Measurements from ENCODE around the gene P2RY6.

P2RY6 gene

GRCh38 chr11:73298233-73298632 lies 26.1 kb downstream of the P2RY6 start:
- DNase-seq, result no peak

DNA sequence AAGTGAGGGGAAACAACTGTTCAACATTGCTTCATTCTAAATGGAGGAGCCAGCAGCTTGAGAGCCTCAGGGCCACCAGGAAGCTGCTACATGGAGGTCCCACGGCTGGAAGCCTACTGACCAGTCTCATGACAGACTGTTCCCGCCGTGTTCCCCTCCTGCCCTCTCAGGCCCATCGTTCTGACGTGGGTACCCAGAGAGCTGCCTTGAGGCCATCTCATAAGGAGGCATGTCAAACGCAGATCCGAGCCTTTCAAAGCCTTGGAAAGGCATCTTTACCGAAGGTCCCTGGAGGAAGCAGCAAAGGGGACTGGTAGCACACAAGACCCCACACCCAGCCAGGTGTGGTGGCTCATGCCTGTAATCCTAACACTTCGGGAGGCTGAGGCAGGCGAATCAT lies 27.6 kb downstream of the P2RY6 start:
- DNase-seq, result no peak

DNA sequence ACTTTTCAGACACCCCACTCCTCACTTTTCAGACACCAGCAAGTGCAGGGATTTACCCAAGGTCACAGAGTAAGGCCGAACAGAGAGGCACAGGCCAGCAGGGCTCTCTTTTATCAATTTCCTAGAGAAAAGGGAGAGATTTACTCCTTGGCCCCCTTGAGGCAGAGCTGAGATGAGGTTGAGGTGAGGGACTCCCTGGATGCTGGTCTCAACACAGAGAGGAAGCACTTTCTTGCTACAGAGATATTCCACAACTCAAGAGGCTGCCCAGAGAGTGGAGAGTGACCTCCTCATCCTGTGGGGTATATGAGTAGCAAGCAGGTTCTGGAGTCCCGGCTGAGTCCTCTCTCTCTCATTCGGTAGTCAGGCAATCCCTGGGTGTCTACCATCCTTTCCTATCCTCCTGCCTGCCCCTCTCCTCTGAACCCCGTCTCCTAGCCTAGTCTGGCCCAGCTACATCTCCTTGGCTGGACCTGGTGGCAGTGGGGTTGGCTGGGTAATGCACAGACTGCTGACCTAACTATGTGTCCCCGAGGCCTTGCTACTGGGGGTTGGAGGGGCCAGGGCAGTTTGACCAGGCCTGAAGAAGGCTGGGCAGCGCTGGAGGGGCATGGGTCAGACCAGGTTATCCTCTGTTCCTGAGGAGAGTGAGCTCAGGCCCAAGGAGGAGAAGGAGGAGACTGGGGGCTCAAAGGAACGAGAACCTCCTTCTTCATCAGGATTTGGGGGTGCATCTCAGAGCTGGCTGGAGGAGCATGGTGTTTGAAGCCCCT lies 34.1 kb downstream of the P2RY6 start:
- DNase-seq, result no peak

- no peak for DNase-seq
Measured at GRCh38 chr11:73306977-73307322, 34.8 kb downstream of the P2RY6 start.

GRCh38 chr11:73307323-73308002 lies 35.3 kb downstream of the P2RY6 start:
- DNase-seq, result peak; percentile 92

GRCh38 chr11:73308003-73308960 lies 36.1 kb downstream of the P2RY6 start, which contains the start of gene ARHGEF17:
ARHGEF17 (plus strand) TSS chr11:73308276; CDS start chr11:73308639, 363 bp downstream.
- DNase-seq, result peak; percentile 35

DNA sequence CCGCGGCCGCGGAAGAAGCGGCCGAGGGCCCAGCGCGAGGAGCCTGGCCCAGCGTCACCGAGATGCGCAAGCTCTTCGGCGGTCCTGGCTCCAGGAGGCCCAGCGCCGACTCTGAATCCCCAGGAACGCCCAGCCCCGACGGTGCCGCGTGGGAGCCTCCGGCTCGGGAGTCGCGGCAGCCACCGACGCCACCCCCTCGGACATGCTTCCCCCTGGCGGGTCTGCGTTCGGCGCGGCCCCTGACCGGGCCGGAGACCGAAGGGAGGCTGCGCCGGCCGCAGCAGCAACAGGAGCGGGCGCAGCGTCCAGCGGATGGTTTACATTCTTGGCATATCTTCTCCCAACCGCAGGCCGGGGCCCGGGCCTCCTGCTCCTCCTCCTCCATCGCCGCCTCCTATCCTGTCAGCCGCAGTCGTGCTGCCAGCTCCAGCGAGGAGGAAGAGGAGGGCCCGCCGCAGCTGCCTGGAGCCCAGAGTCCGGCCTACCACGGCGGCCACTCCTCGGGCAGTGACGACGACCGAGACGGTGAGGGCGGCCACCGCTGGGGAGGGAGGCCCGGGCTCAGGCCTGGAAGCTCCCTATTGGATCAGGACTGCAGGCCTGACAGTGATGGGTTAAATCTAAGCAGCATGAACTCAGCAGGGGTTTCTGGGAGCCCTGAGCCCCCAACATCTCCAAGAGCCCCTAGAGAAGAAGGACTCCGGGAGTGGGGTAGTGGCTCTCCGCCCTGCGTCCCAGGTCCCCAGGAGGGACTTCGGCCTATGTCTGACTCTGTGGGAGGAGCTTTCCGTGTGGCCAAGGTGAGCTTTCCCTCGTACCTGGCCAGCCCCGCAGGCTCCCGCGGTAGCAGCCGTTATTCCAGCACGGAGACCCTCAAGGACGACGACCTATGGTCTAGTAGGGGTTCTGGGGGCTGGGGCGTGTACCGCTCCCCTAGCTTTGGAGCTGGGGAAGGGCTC lies 37.1 kb downstream of the P2RY6 start:
- DNase-seq, result no peak

GRCh38 chr11:73310076-73310475 lies 37.9 kb downstream of the P2RY6 start:
- no peak for DNase-seq

GRCh38 chr11:73310661-73311393 lies 38.7 kb downstream of the P2RY6 start:
- no peak for DNase-seq

GRCh38 chr11:73311394-73311869 lies 39.3 kb downstream of the P2RY6 start:
- no peak for DNase-seq

DNA sequence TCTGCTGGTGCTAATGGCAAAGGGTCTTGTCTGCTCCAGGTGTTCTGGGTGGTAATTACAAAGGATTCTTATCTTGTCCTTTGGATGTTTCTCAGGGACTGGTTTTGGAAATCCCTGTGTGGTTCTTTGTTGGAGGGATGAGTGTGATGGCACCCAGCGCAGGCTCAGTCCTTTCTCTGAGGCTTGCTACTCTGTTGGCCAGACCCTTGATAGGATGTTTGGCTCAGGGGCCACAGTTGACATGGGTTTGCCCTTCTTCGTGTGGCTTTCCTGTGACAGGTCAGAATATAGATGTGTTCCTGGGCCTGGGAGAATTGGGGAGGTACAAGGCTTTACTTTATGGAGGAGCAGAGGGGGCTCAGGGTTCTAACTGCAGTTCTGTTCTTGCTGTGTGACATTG lies 39.9 kb downstream of the P2RY6 start:
- DNase-seq, result no peak

DNA sequence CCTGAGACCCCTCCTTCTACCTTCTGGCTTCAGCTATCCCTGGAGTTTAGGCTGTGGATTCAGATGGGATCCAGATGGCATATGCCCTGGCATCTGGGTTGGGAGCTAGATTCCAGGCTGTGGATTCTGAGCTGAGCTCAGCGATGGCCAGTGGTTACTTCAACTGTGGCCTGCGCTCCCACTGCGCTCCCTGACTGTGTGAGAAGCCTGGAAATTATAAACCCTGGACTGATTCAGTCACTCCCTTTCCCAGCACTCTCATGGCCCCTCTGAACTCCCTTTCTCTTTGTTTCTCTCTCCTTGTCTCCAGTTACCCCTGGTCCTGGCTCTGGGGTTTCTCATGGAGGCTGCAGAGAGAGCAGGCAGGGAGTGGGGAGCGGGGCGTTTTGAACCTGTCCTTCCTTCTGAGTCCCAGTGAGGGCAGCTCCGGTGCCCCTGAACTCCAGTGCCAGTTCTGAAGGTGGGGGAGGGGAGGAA lies 40.8 kb downstream of the P2RY6 start:
- no peak for DNase-seq

- no peak for DNase-seq
Measured at GRCh38 chr11:73313652-73314051, 41.5 kb downstream of the P2RY6 start.

DNA sequence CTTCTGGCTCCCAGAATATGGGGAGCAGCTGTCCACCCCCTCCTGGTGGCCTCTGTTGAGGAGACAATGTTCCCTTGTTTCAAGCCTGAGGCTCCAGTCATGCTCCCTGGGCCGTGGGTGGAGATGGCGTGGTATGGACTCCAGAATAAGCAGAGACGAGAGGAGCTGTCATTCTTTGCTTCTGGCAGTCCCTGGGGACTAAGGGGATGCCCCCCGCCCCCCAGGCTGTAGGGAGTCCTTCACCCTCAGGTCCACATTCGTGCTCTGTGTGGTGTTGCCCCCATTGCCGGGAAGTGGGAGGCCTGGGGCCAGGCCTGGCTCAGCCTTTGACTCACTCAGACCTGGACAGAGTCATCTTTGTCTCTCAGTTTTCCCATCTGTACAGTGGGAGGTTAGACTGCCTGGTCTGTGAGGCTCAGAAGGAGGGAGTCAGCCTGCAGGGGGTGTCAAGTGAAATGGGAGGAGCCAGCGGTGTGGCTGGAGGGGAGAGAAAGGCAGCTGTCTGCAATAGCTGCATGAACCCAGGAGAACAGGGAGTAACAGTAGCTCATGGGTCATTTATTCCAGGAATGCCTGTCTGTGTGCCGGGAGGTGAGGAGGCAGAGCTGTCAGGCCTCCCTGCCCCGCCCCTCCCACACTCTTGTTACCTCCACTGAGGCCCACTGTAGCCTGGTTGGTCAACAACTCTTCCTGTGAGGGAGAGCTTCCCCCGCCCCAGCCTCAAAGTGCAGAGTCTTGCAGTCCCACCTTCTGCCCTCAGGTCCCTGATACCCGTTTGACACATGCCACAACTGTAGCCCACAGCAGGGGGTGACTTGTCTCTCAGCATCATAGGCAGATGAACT lies 42.2 kb downstream of the P2RY6 start:
- no peak for DNase-seq

DNA sequence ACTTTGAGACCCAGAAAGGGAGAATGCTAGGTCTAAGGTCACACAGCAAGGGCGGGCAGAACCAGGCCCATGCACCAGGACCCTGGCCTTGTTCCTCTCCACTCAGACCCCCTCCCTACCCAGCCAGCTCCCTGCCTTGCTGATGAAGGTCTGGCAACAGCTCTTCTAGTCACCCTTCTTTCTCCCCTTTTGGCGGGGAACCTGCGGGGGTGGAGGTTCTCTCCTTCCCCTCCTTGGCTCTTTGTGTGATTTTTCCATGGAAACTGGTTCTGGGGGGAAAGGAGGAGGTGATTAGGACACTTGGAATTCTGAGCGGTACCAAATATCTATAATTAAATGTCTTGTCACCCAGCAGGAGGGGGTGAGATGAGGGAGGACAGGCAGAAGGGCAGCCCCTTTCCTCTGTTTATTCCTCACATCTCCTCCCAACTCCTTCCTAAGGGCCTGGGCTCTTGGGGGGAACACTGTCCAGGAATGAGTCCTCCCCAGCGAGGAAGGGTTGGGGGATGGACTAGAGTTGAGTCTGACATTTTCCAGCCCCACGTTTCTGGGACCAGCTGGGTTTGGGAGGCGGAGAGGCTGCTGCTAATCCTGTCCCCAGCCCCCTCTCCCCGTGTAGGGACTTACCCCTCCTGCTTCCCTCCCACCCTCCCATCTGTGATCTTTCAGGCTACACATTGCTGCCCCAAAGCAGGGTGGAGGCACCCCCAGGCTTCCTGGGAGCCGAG lies 43.3 kb downstream of the P2RY6 start:
- DNase-seq, result no peak

DNA sequence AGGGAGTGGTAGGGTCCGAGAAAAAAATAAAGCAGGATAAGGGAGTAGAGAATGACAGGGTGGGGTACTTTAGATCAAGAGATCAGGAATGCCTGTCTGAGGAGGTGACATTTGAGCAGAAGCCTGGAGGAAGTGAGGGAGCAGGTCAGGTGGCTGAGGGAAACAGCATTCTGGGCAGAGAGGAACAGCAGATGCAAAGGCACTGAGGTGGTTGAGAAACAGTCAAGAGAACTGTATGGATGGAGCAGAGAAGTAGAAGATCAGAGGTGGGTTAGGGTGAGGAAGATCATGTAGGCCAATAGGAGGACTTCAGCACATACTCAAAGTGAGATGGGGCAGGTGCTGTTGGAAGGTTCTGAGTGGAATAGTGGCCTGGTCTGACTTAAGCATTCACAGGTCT lies 44.3 kb downstream of the P2RY6 start:
- DNase-seq, result no peak

GRCh38 chr11:73317373-73317772 lies 45.2 kb downstream of the P2RY6 start:
- no peak for DNase-seq

DNA sequence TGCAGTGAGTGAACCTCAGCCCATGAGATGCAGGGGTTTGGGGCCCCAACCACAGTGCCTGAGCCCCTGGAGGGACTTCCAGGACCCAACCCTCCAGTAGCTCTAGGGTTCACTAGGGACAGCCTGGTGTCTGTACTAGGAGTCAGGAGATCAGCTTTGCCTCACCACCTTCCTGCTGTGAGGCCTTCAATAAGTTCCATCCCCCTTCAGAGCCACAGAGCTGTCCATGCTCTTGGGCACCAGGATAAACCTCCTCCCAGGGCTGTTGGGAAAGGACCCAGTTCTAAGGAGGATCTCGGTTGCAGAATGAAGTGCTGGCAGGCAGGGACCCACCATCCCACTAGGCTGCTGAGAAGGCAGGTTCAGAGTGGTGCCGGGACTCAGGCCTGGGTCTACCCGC lies 45.7 kb downstream of the P2RY6 start:
- DNase-seq, result no peak

DNA sequence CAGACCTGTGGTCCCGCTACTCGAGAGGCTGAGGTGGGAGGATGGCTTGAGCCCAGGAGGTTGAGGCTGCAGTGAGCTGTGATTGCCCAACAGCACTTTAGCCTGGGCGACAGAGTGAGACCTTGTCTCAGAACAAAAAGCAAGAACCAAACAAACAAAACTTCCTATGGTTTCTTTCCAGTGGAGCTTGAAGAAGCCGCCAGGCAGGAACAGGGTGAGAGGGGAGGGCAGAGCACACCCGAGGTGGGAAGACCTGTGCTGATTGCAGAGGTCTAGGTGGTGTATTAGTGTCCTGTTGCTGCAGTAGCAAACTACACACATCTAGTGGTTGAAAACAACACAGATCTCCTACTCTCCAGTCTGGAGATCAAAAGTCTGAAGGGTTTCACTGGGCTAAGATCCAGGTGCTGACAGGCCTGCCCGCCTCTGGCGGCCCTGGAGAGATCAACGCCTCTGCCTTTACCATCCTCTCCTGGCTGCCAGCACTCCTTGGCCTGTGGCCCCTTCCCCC lies 46.4 kb downstream of the P2RY6 start:
- no peak for DNase-seq

All from stimulated activated CD4-positive, alpha-beta T cell treated with anti-CD3 and anti-CD28 coated beads, Interleukin-4, amount 100 ng/mL, for 24 hours (primary cell).